Measurements from ENCODE around the gene ATP8A2.
"Not testable (repeated sequence)": the region's sequence is repeated elsewhere in the genome, so short reads cannot be mapped to it uniquely, and the experiment has no call there.

The ATP8A2 gene

GRCh38 chr13:25371875-25372283 lies at the start of gene ATP8A2:
Gene ATP8A2 (plus strand): TSS chr13:25371974. CDS start chr13:25372213, 239 bp downstream.
- no peak for DNase-seq

- DNase-seq = no peak
Observed at GRCh38 chr13:25324100-25324499, 47.7 kb upstream of the ATP8A2 start.

GRCh38 chr13:25329706-25330105 lies 42.1 kb upstream of the ATP8A2 start:
- DNase-seq = no peak

- no peak for DNase-seq
Observed at GRCh38 chr13:25330541-25330940, 41.2 kb upstream of the ATP8A2 start.

- DNase-seq = no peak
Observed at GRCh38 chr13:25335856-25336255, 35.9 kb upstream of the ATP8A2 start.

- DNase-seq = no peak
Observed at GRCh38 chr13:25345576-25345975, 26.2 kb upstream of the ATP8A2 start.

- no peak for DNase-seq
Observed at GRCh38 chr13:25347151-25347550, 24.6 kb upstream of the ATP8A2 start.

GRCh38 chr13:25351404-25351803 lies 20.4 kb upstream of the ATP8A2 start:
- DNase-seq = no peak

GRCh38 chr13:25352230-25352629 lies 19.5 kb upstream of the ATP8A2 start:
- DNase-seq = no peak

GRCh38 chr13:25352806-25353205 lies 19.0 kb upstream of the ATP8A2 start:
- no peak for DNase-seq

GRCh38 chr13:25353344-25353743 lies 18.4 kb upstream of the ATP8A2 start:
- DNase-seq = no peak

- no peak for DNase-seq
Observed at GRCh38 chr13:25354377-25354776, 17.4 kb upstream of the ATP8A2 start.

- DNase-seq = not testable (repeated sequence)
Observed at GRCh38 chr13:25360443-25360842, 11.3 kb upstream of the ATP8A2 start.

- no peak for DNase-seq
Observed at GRCh38 chr13:25365720-25366235, 6.0 kb upstream of the ATP8A2 start.

GRCh38 chr13:25371158-25371874 lies 458 bp upstream of the ATP8A2 start:
- no peak for DNase-seq

- DNase-seq = no peak
Observed at GRCh38 chr13:25372284-25373081, 709 bp downstream of the ATP8A2 start.

- DNase-seq = peak in 1 of 2 donors; percentile 40
Observed at GRCh38 chr13:25375727-25376358, 4.1 kb downstream of the ATP8A2 start.

- no peak for DNase-seq
Observed at GRCh38 chr13:25377244-25377962, 5.6 kb downstream of the ATP8A2 start.

- no peak for DNase-seq
Observed at GRCh38 chr13:25378528-25378927, 6.8 kb downstream of the ATP8A2 start.

GRCh38 chr13:25379011-25379410 lies 7.2 kb downstream of the ATP8A2 start:
- no peak for DNase-seq

GRCh38 chr13:25380082-25380481 lies 8.3 kb downstream of the ATP8A2 start:
- no peak for DNase-seq

- no peak for DNase-seq
Observed at GRCh38 chr13:25380741-25381324, 9.1 kb downstream of the ATP8A2 start.
